Embryonic facial prominence (tissue), 1 donor: ENCODE results near the gene SCARF1.

Experiments used
- DNase-seq: peaks from one replicate; pipeline ENCODE4 v3.0.0-alpha.2; 2016; ENCODE audit errors: extremely low spot score

The SCARF1 gene

DNA sequence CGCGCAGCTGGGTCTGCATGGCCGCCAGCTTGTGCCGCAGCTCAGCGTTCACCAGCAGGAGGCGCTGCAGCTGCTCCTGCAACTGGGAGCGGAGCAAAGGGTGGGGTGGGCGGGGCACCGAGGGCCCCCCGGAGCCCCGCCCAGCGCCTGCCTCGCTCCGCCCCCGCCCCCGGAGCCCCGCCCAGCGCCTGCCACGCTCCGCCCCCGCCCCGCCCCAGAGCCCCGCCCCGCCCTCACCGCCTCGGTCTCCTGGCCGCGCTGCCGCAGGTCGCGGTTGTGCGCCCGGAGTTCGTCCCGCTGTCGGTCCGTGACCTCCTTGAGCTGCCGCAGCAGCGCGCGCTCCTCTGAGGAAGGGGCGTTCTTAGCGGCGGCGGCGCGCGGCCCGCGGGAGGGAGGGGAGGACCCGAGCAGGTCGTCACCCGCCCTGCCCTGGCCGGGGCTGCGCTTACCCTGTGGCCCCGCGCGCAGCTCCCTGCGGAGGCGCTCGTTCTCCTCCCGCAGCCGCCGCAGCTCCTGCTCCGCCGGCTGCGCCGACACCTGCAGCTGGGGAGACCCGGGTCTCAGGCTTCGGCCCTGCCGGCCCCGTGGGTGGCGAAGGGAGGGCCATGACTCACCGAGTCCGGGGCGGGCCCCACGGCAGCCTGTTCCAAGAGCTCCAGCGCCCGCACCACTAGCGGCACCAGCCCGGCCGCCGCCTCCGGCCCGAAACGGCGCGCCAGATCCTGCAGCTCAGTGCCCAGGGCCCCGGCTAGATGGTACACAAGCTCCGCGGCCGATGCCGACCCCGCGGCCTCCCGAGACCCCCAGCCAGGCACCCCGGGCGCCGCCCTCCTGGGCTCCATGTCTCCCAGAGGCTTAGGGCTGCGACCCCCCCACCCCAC lies 3.7 kb upstream of the SCARF1 start:
- peak; percentile 59 for DNase-seq

DNA sequence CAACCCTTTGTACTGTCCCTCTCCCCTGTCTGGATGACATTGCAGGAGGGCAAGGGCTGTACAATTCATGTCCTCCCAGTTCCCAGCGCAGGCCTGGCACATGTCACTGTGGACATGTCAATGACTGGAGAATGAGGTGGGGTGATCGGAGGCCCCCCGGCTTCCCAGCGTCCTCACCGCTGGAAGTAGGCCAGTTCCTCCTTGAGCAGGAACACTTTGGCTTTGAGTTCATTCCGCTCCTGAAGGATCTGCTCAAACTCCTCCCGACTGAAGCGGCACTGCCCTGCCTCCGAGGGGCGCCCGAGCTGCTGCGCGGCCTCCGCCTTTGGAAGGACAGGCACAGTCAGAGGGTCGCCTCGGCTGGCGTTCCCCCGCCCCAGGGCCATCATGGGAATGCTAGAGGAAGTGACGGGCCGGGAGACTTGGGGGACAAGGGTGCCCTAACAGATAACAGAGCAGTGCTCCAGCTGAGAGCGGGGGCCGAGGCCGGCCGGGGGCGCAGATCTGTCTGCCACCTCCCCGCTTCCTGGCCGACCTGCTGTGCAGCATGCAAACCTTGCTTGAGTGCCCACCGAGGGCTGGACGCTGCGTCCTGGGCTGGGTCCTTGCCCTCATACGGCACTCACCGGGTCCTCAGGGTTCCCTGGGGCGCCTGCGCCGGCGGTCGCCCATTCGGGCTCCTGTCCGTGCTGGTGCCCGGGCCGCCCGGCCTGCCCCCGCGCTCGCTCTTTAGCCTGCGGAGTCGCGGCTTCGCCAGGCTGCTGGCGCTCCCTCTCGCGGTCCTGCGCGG lies 2.8 kb upstream of the SCARF1 start:
- DNase-seq: no peak

GRCh38 chr17:1647802-1648171 lies 2.3 kb upstream of the SCARF1 start:
- DNase-seq: no peak

- DNase-seq: no peak
Measured at GRCh38 chr17:1646199-1646875, 805 bp upstream of the SCARF1 start.

GRCh38 chr17:1644493-1645206 lies 882 bp downstream of the SCARF1 start:
- no peak for DNase-seq

GRCh38 chr17:1643999-1644492 lies 1.5 kb downstream of the SCARF1 start:
- no peak for DNase-seq

- DNase-seq: no peak
Measured at GRCh38 chr17:1643293-1643998, 2.1 kb downstream of the SCARF1 start.

GRCh38 chr17:1641065-1641403 lies 4.5 kb downstream of the SCARF1 start:
- no peak for DNase-seq

GRCh38 chr17:1640329-1641064 lies 5.0 kb downstream of the SCARF1 start:
- no peak for DNase-seq

GRCh38 chr17:1639549-1640180 lies 5.9 kb downstream of the SCARF1 start:
- DNase-seq: no peak

GRCh38 chr17:1638624-1639300 lies 6.8 kb downstream of the SCARF1 start:
- DNase-seq: no peak

DNA sequence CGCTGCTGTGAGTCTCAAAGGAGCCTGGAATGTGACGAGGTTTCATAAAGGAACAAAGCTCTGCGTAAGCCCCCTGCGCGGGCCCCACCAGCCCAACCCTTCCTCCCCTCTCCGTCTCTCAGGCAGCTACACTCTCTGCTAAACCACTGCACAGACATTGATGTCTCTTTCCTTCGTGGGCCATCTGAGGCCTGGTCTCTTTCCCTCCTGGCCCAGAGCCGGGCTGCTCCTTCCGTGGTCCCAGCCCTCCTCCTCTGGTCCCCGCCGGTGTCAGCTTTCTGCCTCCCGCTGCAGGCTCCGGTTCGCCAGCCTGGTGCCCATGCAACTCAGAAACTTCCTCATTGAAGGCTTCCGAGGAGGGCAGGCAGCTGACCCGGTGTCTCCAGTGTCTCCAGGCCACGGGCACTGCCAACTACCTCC lies 7.4 kb downstream of the SCARF1 start:
- DNase-seq: no peak

DNA sequence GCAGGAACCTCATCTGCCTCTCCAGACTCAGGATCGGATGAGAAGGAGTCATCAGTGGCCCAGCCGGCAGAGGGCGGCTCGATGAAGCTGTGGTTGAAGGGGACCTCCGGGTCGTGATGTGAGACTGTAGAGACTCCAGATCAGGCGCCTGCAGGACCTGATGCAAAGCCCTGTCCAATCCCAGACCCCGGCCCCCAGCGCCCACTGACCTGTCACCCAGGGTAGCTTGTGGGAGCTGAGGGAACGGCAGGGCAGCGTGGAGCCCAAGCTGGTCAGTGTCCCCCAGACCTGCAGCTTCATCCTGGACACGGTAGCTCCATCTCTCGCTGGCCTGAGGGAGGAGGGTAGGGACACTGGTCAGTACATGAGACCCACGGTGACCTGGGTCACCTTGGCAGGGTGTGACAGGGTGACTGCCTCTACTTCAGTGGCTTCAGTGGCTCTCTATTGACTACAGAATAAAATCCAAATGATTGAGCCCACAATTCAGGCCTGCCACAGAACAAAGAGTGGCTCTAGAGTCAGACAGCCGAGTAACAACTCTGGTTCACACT lies 8.7 kb downstream of the SCARF1 start:
- no peak for DNase-seq

DNA sequence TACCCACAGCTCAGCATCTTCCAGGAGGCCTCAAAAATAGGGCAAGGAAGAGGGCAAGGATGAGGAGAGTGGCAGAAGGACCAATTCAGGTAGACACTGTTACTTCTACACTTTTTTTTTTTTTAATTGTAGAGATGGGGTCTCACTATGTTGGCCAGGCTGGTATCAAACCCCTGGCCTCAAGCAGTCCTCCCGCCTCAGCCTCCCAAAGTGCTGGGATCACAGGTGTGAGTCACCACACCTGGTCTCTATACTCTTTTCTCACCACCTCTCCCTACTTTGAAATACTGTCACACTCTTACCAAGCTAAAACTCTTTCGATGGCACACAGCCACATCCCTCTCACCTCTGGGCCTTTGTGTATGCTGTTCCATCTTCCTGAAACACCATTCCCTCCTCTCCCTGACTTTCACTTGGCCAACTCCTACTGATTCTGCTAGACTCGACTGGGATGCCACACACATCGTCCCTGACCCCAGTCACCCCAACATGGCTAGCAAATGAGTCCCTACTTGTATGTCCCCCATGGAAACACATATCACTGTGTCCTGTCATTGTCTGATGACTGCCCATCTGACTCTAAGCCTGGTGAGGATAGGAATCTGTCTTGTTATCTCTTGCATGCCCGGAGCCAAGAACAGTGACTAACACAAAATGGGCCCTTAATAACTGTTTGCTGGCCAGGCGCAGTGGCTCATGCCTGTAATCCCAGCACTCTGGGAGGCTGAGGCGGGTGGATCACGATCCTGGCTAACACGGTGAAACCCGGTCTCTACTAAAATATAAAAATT lies 9.7 kb downstream of the SCARF1 start:
- DNase-seq: no peak

DNA sequence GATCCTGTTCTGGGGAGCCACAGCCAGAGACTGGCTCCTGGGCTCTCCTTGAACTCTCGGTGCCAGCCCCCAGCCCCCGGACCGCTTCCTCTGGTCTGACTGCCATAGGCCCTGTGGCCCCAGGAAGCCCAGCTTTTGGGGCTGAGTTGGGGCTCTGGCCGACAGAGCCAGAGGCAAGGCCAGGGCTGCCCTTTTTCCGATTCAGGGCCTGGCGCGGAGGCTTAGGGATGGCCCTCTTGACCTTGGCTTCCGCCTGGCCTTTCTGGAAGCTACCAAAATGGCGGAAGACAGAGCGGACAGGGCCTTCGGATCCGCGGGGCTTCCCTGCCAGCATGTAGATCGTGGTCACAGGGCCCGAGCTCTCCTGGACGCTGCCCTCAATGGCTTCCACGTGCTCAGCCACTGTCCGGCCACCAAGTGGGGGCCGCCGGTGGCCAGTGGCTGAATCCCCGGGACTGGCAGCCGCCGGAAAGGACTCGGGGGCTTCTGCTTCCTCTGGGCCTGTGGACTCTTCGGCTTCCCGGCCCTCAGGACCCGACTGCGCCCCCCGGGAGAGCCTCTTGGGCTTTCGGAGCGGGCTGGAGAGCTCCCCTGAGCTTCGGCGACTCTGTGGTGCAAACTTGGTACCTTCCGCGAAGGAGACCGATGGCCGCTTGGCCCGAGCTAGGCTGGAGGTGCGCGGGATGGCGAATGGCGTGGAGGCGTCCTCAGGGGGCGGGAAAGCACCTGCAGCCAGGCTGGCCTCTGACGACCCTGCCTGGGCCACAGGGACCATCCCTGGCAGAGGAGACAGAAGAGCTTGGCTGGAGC lies 10.5 kb downstream of the SCARF1 start:
- DNase-seq: no peak

DNA sequence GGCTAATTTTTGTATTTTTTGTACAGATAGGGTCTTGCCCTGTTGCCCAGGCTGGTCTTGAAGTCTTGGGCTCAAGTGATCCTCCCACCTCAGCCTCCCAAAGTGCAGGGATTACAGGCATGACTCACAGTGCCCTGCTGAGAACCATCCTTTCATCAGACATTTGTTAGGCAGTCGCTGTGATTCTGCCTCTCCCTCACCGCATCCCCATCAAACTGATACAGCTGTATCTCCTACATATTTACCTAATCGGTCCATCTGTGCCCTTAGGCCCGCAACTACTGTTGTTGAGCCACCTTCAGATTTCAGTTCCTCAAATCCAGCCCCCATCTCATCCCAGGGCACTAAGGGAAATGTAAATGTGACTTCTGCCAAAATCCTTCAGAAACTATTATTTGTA lies 14.9 kb downstream of the SCARF1 start:
- no peak for DNase-seq
